Measurements from ENCODE around the gene CCDC78. TPM values are rescaled to one million over a fixed set of nuclear protein-coding genes. Genes with fewer than 3 reads are reported as not detected.

The CCDC78 gene
- total and polyA plus RNA-seq, 2 donors (not counting 3 experiments of a cell fraction or from before 2014, with no cell fraction given), result 0.50 to 1.3 TPM

GRCh38 chr16:747978-748746 is 21.9 kb upstream of the CCDC78 start:
- ChIA-PET POLR2A (interaction anchor here (0.7 kb wide), 1 partner anchor 36 kb away, joined by 3 read pairs; no protein-coding TSS in a partner anchor), CTCF (interaction anchor here (1.2 kb wide), 1 partner anchor 13 kb away, joined by 4 read pairs; the partner anchor contains the start of gene MSLN)
- intact Hi-C loops (cut with micrococcal nuclease) (no loop called here), dilution Hi-C loops (cut with MboI; ENCODE audit: extremely low pct_ligation_motif_present, low sequenced_read_pairs) (no loop called here)
- H4K20me1 ChIP-seq (replicated peaks; ENCODE audit: control insufficient read depth, extremely low read depth, insufficient read depth, low read length), result no peaks in the 10 kb centered on the region
- H3K27ac ChIP-seq (ENCODE audit: insufficient read depth, low read depth, low read length), result no peak overlapping the region
- H3K36me3 ChIP-seq (ENCODE audit: control insufficient read depth in 2 of 2, extremely low read depth in 1 of 2, insufficient read depth in 2 of 2, low read length in 2 of 2), result no peaks in the 10 kb centered on the region
- no peaks in the 10 kb centered on the region for H3K4me1 ChIP-seq (ENCODE audit: control insufficient read depth, extremely low read depth, insufficient read depth, low read length)
- H3K9ac ChIP-seq (replicated peaks; ENCODE audit: extremely low read depth, insufficient read depth, low read length), result no peak overlapping the region
- FAIRE-seq (no peak), DNase-seq (ENCODE audit: low read depth, low spot score) (no peak)
- H3K9me3 ChIP-seq (replicated peaks; ENCODE audit: control insufficient read depth, insufficient read depth, low read length), result no peaks in the 10 kb centered on the region
- peaks cover 4% of the 10 kb centered on the region in 2 experiments for H3K27me3 ChIP-seq (ENCODE audit: control insufficient read depth in 2 of 2, insufficient read depth in 2 of 2, low read length in 2 of 2)
- no peak overlapping the region for H3K4me3 ChIP-seq (replicated peaks in 1 of 3; ENCODE audit: insufficient read depth in 1 of 3, low read depth in 1 of 3, low read length in 3 of 3)
- no TSS peak for BruUV-seq (replicated peaks)
- no peaks in the 10 kb centered on the region for H3K9me1 ChIP-seq (replicated peaks; ENCODE audit: control insufficient read depth, extremely low read depth, insufficient read depth, low read length)
- no peak overlapping the region for H3K4me2 ChIP-seq (ENCODE audit: insufficient read depth, low read length)
- TF ChIP-seq MAX (IDR thresholded peaks at IDR 0.05; ENCODE audit: insufficient read depth, insufficient read length), result no peak
- no peak for TF ChIP-seq EZH2 (IDR thresholded peaks at IDR 0.05; ENCODE audit: borderline replicate concordance, low read depth, low read length, severe bottlenecking)
- TF ChIP-seq MYC (IDR thresholded peaks at IDR 0.05; ENCODE audit: low read depth, low read length), result no peak
- TF ChIP-seq POLR2AphosphoS5 (IDR thresholded peaks at IDR 0.05; ENCODE audit: insufficient read depth, low read depth, low read length), result no peak
- TF ChIP-seq FOS (IDR thresholded peaks at IDR 0.05; ENCODE audit: borderline replicate concordance, insufficient read depth, low read length), result no peak
- TF ChIP-seq GATA2 (IDR thresholded peaks at IDR 0.05; ENCODE audit: insufficient read depth, insufficient read length, low read depth, low read length), result no peak
- TF ChIP-seq CTCF (IDR thresholded peaks at IDR 0.05; ENCODE audit: extremely low read depth in 1 of 2, insufficient read depth in 1 of 2, low read depth in 1 of 2, low read length in 2 of 2), result no peak
- TF ChIP-seq POLR2A (IDR thresholded peaks at IDR 0.05; ENCODE audit: low read depth, low read length), result no peak
- no peak for TF ChIP-seq JUN (IDR thresholded peaks at IDR 0.05; ENCODE audit: borderline replicate concordance, insufficient read depth, insufficient read length, low read depth)
- no peaks in the 10 kb centered on the region for H3K79me2 ChIP-seq (ENCODE audit: control insufficient read depth, insufficient read depth, low read length)
- no peak overlapping the region for H2AFZ ChIP-seq (ENCODE audit: low read depth, low read length)
